HG03439 (cell line): ENCODE measurements around the gene COMMD7.
"Not testable (repeated sequence)": the region's sequence is repeated elsewhere in the genome, so short reads cannot be mapped to it uniquely, and the experiment has no call there.

Experiments used
- ATAC-seq: cut with Tn5 transposase; IDR thresholded peaks from one replicate; pipeline ENCODE4 v1.9.1; 2021; ENCODE audit warnings: mild to moderate bottlenecking, moderate library complexity; ENCODE audit not compliant: unreplicated experiment

Gene COMMD7

DNA sequence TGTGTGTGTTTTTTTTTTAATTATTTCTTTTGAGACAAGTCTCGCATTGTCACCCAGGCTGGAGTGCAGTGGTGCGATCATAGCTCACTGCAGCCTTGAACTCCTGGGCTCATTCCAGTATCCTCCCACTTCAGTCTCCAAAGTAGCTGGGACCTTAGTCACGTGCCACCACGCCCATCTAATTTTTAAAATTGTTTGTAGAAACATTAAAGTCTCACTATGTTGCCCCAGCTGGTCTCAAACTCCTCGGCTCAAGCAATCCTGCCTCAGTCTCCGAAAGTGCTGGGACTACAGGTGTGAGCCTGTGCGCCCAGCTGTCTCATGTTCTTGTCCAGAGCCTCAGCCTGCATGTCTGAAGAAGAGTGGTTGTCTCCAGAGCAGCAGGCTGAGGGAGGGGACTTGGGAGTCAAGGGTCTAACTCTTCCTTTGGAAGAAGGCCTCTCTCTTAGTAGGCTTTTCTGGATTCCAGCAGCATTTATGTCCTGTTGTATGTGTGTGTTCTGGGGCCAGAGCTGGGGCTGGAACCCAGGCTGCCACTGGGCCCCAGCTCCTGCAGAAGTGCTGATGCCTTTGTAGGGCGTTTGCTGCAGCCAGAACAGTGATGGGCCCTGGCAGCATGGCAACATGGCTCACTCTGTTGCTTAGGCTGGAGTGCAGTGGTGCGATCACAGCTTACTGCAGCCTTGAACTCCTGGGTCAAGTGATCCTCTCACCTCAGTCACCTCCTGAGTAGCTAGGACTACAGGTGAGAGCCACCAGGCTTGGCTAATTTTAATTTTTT is 24.3 kb upstream of the COMMD7 start:
- no peak for ATAC-seq

DNA sequence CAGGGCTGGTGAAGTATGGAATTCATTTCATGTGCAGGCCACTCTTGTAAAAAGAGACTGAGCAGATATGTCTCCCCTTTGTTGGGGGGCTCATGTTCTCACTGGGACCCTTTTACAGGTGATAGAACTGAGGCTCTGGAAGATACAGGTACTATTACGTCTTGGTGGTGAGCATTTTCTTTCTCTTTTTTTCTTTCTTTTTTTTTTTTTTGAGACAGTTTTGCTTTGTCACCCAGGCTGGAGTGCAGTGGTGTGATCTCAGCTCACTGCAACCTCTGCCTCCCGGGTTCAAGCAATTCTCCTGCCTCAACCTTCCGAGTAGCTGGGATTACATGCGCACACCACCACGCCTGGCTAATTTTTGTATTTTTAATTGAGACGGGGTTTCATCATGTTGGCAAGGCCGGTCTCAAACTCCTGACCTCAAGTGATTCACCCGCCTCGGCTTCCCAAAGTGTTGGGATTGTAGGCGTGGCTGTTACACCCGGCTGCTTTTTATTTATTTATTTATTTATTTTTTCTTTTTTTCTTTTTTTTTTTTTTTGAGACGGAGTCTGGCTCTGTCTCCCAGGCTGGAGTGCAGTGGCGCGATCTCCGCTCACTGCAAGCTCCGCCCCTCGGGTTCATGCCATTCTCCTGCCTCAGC is 22.1 kb upstream of the COMMD7 start:
- not testable (repeated sequence) for ATAC-seq

DNA sequence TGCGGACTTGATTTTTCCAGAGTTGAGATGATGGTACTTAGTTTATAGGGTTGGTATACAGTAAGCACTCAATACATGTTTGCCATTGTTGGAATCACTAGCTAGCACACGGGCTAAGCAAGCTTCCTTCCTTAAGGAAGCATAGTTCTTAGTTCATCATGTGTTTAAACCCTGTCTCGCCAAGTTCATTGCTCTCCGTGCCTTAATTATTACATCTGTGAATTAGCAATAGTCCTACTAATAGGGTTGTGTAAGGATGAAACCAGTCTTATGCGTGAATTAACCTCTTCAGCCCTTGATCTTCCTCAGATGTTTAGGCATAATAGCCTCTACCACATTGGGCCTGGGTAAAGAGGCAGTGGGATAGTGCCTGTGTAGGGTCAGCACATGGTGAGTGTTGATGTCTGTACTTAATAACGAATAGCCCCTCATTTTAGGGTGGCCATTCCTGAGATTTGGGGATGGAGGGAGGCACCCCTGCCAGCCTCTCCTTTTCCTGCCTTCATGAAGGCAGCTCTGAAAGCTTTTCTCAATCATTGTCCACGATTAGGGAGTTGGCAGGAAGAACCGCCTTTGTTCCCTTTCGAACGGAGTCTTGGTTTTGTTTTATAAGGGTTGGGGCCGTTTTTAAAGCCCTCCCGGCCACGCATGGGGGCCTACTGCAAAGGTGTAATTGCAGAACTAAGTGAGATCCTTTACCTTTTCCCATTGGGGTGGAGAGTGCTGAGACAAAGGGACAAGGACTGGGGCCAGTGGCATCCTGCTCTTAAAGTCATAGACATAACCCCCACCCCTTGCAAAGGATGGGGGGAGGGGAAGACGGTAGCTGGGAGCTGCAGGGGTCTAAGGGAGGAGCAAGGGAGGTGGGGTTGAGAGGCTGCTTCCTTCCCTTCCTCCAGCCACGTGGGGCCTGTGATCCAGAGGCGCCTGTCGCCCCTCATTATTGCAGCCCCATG is 21.0 kb upstream of the COMMD7 start:
- no peak for ATAC-seq

DNA sequence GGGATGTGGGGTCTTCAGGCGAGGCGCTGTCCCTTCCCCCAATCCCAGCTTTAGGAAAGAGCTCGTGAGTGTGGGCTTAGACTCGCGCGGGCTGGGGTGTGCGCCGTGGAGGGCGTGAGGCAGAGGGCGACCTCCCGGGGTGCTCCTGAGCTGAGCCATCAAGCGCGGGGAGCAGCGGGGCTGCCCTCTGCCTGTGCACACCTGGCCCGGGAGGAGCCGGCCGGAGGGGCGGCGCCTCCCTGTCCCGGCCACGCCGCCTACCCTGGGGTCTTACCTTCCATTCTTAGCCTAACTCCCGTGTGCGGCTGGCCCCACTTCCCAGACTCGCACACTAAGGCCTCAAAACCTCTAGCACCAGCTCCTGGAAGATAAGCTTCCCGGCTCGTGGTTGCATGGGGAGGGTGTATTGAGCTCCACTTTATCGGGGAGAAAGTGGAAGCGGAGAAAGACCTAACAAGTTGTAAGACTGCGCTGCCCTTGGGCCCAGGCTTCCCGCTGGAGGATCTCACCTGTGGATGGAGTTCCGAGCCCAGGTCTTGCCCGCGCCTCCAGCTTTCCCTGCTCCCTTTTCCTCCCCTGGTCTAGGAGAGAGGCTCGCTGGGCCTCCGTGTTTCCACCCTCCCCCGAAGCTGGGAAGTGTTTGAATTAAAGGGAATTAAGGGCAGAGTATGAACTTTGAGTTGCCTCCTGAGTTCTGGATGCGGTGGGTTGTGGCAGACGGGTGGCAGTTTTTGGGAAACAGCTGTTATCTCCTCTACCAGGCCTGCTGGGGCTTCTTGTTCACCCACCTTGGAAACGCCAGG is 20.1 kb upstream of the COMMD7 start:
- ATAC-seq, result no peak

DNA sequence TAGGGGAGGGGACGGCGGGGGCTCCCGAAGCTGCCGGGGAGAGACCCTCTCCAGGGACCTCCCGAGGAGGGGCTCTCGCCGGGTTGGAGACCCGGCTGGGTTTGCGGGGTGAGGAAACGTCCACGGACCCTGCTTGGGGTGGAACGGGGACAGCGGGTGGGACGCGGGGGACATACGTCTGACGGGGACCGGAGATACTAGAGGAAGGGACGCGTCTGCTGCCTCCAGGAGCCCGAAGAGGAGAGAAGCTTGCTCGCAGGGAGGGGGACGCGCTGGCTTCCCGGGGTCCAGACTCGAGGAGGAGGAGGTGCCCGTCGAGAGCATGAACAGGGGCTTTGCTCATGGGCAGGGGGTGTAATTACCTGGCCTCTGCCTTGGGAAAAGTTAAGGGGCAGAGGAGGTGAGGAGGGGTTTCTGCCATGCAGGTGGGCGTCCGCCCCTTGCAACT is 19.5 kb upstream of the COMMD7 start:
- no peak for ATAC-seq

DNA sequence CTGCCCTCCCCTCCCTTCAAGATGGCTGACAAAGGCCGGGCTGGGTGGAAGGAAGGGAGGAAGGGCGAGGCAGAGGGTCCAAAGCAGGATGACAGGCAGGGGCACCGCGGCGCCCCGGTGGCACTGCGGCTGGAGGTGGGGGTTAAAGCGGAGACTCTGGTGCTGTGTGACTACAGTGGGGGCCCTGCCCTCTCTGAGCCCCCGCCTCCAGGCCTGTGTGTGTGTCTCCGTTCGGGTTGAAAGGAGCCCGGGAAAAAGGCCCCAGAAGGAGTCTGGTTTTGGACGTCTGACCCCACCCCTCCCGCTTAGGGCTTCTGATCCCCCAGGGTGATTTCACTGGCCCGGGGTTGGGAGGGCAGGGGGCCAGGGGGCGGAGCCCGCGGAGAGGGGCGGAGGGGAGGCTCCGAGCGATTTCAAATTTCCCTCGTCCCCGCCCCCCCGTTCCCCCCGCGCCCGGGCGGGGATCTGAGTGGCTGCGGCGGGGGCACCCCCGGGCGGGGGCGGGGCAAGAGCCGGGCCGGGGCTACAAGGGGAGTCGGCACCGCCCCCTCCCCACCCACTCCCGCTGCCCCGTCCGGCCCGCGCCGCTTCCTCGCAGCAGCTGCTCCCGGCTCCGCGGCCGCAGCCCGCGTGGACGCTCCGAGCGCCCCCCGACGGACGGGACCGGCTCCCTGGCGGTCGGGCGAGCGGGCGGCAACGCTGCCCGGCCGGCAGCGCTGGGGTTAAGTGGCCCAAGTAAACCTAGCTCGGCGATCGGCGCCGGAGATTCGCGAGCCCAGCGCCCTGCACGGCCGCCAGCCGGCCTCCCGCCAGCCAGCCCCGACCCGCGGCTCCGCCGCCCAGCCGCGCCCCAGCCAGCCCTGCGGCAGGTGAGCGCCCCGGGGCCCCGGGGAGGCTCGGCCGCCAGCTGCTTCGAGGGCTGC is 18.8 kb upstream of the COMMD7 start, which contains the start of gene DNMT3B:
Gene DNMT3B, plus strand, starts transcription at position 555 of the 923 bp plus-strand sequence. CDS start 17,939 bp downstream, outside the sequence.
- ATAC-seq, result peak; percentile 57

DNA sequence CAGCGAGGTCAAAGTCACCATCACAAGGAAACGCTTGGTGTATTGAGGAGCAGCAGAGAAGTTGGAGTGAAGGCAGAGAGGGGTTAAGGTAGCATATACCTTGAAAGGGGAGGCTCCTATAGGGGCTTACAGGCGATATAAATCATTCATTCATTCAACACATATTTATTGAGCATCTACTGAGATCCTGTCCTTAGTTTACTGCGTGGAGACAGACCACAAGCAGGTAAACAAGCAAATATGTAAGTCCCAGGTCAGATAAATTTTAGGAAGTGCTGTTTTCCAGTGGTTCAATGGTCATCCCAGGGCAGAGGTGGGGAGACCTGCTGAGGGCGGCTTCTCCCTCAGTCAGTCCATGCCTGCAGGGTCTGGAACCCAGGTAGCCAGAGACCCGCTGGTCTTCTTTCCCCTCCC is 18.2 kb upstream of the COMMD7 start:
- ATAC-seq, result no peak

DNA sequence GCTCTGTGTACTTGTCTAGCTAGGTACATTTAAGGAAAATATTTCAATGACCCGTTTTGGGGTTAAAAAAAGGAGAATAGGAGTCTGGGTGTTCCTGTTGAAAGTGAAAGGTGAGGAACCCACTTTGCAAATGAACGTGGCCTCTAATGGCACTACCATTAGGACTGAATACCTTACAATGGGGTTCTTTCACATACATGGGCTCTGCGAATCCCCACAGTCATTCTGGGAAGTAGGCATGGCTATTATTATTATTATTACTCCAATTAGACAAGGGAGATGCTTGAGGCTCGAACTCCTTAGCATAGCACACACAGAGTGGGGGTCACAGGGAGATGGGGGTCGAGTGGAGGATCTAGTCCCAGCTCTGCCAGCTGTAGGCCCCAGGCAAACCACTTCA is 12.9 kb upstream of the COMMD7 start:
- no peak for ATAC-seq

DNA sequence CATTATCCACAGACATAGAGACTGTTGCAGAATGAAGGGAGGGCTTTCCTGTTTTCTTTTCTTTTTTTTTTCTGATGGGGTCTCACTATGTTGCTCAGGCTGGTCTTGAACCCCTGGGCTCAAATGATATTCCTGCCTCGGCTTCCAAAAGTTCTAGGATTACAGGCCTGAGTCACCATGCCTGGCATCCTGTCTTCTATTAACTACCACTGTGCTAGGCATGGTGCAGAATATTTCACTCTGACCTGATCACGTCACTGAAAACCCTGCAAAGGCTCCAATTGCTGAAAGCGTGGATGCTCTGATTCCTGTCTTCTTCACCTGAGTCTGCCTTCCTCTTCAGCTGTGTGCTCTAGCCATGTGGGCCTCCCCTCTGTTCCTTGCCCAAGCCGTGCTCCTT is 10.5 kb upstream of the COMMD7 start:
- ATAC-seq, result no peak

DNA sequence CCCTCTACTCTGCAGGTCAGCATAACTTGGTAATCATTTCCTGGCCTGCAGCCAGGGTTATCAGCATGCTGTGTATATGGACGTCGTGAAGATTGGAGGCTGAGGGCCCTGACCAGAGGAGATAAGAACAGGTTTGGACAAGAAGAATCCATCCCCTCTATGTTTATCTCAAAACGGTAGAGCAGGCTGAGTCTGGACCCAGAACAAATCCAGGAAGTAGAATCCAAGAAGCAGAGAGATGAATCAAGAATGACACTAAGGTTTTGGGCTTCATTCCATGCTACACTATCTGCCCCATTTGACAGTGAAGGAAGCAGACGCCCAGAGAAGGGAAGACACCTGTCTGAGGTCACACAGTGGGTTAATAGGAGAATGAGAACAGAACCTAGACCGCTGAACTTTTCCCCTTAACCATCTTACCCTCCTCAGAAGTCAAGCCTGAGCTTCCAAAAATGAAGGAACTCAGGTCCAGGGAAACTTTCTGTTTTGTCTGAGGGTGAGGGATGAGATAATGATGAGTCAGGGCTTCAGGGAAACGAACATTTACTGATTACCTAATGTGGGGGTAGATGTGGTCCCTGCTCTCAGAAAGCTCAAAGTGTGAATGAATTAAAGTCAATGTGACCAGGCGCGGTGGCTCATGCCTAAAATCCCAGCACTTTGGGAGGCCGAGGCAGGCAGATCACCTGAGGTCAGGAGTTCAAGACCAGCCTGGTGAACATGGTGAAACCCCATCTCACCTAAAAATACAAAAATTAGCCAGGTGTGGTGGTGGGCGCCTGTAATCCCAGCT is 9.4 kb upstream of the COMMD7 start:
- no peak for ATAC-seq

DNA sequence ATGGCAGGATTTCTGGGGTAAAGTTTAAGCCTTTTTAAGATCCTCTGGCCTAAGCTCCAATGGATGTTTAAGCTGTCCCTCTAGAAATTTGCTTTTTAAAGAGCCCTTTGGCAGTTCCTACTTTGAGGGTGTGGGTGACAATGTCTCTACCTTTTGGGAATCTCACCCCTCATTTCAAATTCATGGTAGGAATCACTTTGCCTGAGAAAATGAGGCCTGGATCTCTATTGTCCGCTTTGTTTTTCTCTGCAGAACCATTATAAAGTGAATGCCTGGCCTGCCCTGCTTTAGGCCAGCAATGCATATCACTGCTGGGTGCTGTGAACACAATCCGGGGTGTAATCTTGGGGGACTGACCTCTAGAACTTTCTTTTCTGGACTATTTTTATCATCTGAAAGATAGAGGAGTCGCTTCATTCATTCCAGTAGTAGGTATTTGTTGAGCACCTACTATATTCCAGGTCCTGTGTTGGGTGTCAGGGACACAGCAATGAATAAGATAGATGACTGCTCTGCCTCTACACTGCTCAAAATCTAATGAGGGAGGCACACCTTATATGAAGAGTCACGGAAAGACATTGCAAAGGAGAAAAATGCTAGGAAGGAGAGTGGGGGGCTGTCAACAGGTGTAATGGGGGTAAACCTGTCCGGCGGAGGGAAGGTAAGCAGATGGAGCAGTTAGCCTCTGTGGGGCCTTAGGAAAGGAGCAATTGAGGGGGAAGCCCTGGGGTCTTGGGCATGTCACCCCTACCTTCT is 8.6 kb upstream of the COMMD7 start:
- no peak for ATAC-seq

DNA sequence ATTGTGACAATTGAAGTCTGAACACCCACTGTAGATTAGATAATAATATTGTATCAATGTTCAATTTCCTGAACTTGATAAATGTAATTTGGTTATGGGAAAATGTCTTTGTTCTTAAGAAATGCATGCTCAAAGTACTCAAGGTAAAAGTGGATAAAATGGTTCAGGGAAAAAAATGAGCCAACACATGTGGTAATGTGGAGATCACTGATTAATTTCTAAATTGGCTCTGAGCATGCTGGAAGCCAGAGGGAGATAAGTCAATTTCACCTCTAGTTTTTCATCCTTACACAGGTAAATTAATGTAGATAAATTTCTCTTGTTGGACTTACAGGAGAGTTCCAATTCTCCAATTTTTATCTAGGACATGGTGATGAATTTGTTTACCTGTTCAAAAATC is 8.0 kb upstream of the COMMD7 start:
- no peak for ATAC-seq

DNA sequence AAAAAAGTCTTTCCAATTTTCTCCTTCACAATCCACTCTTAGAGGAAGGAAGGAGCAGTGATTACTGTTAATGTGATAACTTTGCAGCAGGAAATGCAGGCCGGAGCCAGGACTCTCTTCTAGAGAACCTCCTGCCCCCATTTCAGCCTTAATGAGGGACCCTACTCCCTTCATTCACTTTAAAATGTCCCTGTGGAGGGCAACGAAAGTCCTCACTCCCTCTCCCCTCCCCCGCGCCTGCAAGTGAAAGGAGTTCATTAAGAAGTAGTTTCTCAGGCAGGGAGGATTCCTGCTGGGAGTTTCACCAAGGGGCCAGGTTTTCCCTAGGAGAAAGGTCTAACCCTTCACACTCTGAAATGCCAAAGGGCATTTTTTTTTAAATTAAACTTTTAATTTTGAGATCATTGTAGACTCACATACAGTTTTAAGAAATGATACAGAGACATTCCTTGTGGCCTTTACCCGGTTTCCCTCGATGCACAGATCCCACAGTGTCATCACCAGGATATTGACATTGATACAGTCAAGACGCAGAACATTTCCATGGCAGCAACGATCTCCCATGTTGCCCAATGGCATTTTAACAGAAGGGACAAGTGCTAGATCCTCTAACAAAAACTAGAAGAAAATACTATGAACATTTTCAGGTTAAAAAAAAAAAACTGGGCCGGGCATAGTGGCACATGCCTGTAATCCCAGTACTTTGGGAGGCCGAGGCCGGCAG is 6.8 kb upstream of the COMMD7 start:
- no peak for ATAC-seq

DNA sequence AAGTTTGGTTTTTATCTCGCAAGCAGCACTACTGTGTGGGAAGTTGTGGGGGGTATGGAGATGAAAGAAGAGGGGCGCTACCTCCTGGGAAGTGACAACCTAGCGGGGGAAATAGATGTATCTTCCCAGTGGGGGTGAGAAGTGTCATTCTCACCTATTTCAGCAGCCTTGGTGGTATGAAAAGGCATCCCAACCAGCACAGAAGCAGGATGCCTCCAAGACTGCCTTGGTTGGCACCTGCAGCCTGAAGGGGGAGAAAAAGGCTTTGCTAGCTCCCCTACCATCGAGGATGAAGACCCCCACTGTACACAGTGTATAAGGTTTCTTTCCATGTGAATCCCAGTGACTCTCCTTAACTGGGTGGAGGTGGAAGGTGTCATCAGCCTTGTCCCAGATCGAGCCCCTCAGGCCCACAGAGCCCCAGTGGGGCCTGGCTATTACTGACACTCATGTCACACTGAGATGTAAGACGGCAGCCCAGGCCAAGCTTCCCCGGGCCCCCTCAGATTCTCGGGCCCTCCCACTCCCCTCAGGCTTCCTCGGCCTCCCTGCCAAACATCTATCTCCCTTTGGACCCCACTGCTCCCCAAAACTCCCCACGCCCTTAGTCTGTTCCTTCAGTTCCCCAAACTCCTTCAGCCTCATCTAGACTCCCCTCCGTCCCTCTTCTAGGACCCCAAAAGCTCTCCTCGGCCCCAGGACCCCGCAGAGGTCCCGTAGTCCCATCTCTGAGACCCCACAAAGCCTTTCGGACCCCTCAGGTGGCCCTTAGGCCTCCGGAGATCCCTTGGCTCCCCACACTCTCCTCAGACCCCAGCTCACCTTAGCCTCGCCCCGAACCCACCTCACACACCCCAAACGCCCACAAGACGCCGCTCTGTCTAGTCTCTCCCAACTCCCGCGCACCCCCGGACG is 688 bp downstream of the COMMD7 start:
- no peak for ATAC-seq

DNA sequence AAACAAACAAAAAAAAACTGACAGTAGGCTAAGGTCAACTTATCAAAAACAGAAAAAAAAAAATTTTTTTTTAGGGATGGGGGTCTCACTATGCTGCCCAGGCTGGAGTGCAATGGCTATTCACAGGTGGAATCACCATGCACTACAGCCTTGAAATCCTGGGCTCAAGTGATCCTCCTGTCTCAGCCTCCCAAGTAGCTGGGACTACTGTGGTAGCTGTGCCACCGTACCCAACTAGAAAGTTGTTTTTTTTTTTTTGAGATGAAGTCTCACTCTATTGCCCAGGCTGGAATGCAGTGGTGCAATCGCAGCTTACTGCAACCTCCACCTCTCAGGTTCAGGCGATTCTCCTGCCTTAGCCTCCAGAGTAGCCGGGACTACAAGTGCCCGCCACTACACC is 2.1 kb downstream of the COMMD7 start:
- no peak for ATAC-seq
